CD14-positive monocyte (primary cell): ENCODE results near the gene SPG11. TPM values are rescaled to one million over a fixed set of nuclear protein-coding genes. Genes with fewer than 3 reads are reported as not detected.

Experiments used
- DNase-seq, 3 donors: peaks; one replicate each; pipeline ENCODE4 v3.0.0-alpha.2; 2011 to 2022
- H2AFZ ChIP-seq: 2 replicates; pipeline ENCODE4 v1.6.0; 2012; ENCODE audit warnings: mild to moderate bottlenecking, low read depth, low read length, inconsistent platforms; ENCODE audit not compliant: insufficient read depth, poor library complexity, severe bottlenecking
- H3K27ac ChIP-seq, 2 donors: 1 replicate in 1 of 2; 2 replicates in 1 of 2; pipeline ENCODE4 v1.5.1; 2012 to 2013; ENCODE audit warnings: low read length in 2 of 2, control low read depth in 1 of 2, inconsistent platforms in 1 of 2, low read depth in 1 of 2, mild to moderate bottlenecking in 1 of 2
- H3K27me3 ChIP-seq, 2 donors: one replicate each; pipeline versions ENCODE4 v1.6.0 to v1.6.1; 2011 to 2013; ENCODE audit warnings: low read length in 2 of 2; ENCODE audit not compliant: control insufficient read depth in 2 of 2, insufficient read depth in 2 of 2
- H3K36me3 ChIP-seq, 2 donors: replicated peaks in 1 of 2; 1 replicate in 1 of 2; 2 replicates in 1 of 2; pipeline versions ENCODE4 v1.5.1 to v1.6.1; 2012 to 2013; ENCODE audit warnings: low read length in 2 of 2, control low read depth in 1 of 2, inconsistent platforms in 1 of 2, mild to moderate bottlenecking in 1 of 2; ENCODE audit not compliant: insufficient read depth in 2 of 2, control insufficient read depth in 1 of 2
- H3K4me1 ChIP-seq, 2 donors: 1 replicate in 1 of 2; 2 replicates in 1 of 2; pipeline versions ENCODE4 v1.5.1 to v1.6.1; 2012 to 2013; ENCODE audit warnings: low read length in 2 of 2, control low read depth in 1 of 2, inconsistent platforms in 1 of 2, mild to moderate bottlenecking in 1 of 2, moderate library complexity in 1 of 2; ENCODE audit not compliant: insufficient read depth in 2 of 2, control insufficient read depth in 1 of 2
- H3K4me2 ChIP-seq: replicated peaks from 2 replicates; pipeline ENCODE3; 2012; ENCODE audit warnings: low read length, moderate library complexity, mild to moderate bottlenecking; ENCODE audit not compliant: poor library complexity, severe bottlenecking; ENCODE audit errors: extremely low read depth
- H3K4me3 ChIP-seq, 3 experiments: fragments of 200-600 bp in 1 of 3; sonication (generic) in 1 of 3; replicated peaks in 1 of 3; 1 replicate in 2 of 3; 2 replicates in 1 of 3; pipeline ENCODE4 v1.5.1; 2011 to 2013; ENCODE audit warnings: low read length in 3 of 3, mild to moderate bottlenecking in 3 of 3, control low read depth in 2 of 3, low read depth in 2 of 3, inconsistent platforms in 1 of 3, moderate library complexity in 1 of 3
- H3K79me2 ChIP-seq: 2 replicates; pipeline ENCODE4 v1.6.0; 2012; ENCODE audit warnings: mild to moderate bottlenecking, control low read depth, inconsistent platforms, low read length, moderate library complexity; ENCODE audit not compliant: insufficient read depth
- H3K9ac ChIP-seq: 2 replicates; pipeline ENCODE4 v1.6.0; 2017; ENCODE audit warnings: low read length, mild to moderate bottlenecking; ENCODE audit not compliant: insufficient read depth, poor library complexity, severe bottlenecking
- H3K9me3 ChIP-seq, 2 donors: replicated peaks in 1 of 2; 1 replicate in 1 of 2; 2 replicates in 1 of 2; pipeline versions ENCODE4 v1.5.1 to v1.6.1; 2012 to 2013; ENCODE audit warnings: low read length in 2 of 2, control low read depth in 1 of 2; ENCODE audit not compliant: control insufficient read depth in 1 of 2, insufficient read depth in 1 of 2
- H4K20me1 ChIP-seq: 2 replicates; pipeline ENCODE4 v1.6.0; 2012; ENCODE audit warnings: mild to moderate bottlenecking, low read length, control low read depth, moderate library complexity; ENCODE audit not compliant: insufficient read depth
- H3K27ac Mint-ChIP-seq, 7 donors: one replicate each; pipeline ENCODE4 v1.8.0; 2020; ENCODE audit warnings: mild to moderate bottlenecking in 7 of 7, mixed read lengths in 7 of 7, moderate library complexity in 6 of 7, inconsistent platforms in 2 of 7
- H3K27me3 Mint-ChIP-seq, 3 donors: one replicate each; pipeline ENCODE4 v1.8.0; 2021 to 2022; ENCODE audit warnings: low read depth in 3 of 3, mild to moderate bottlenecking in 3 of 3, mixed read lengths in 3 of 3, moderate library complexity in 3 of 3, inconsistent platforms in 1 of 3
- H3K36me3 Mint-ChIP-seq, 2 donors: one replicate each; pipeline ENCODE4 v1.8.0; 2020; ENCODE audit warnings: mixed read lengths in 2 of 2, inconsistent platforms in 1 of 2, mild to moderate bottlenecking in 1 of 2
- H3K4me1 Mint-ChIP-seq: one replicate; pipeline ENCODE4 v1.8.0; 2020; ENCODE audit warnings: mild to moderate bottlenecking, mixed read lengths
- H3K4me3 Mint-ChIP-seq, 2 donors: one replicate each; pipeline ENCODE4 v1.8.0; 2020; ENCODE audit warnings: mild to moderate bottlenecking in 2 of 2, mixed read lengths in 2 of 2, moderate library complexity in 1 of 2
- H3K9me3 Mint-ChIP-seq, 7 donors: one replicate each; pipeline ENCODE4 v1.8.0; 2020 to 2022; ENCODE audit warnings: mixed read lengths in 7 of 7, mild to moderate bottlenecking in 6 of 7, moderate library complexity in 6 of 7, inconsistent platforms in 2 of 7
- WGBS: methylation state at CpG from one replicate; pipeline ENCODE4 v1.1.5; 2013; ENCODE audit warnings: missing lambda C conversion rate; ENCODE audit not compliant: insufficient coverage; 5-methylcytosine and 5-hydroxymethylcytosine counted together
- intact Hi-C, 2 donors: fragments of 100-400 bp; cut with micrococcal nuclease; formaldehyde crosslinking; loops; one replicate each; pipeline versions ENCODE4 v1.15.0 to v1.15.1; 2023
- polyA plus RNA-seq, 3 donors: library from polyadenylated mRNA; depleted of rRNA in 1 of 3; unstranded in 2 of 3; stranded (reverse) in 1 of 3; fragments of 300-500 nt in 2 of 3; fragments of >200 nt in 1 of 3; fragmentation: Illumina TruSeq in 2 of 3; gene quantifications; 1 replicate in 2 of 3; 2 replicates in 1 of 3; pipeline ENCODE4 v1.2.3, GENCODE V29; 2012 to 2021
- TF ChIP-seq, protein P1 (sequence below): fragments of 200-600 bp; IDR thresholded peaks from one replicate; pipeline ENCODE4 v1.8.0; 2022; ENCODE audit warnings: antibody characterized with exemption, mild to moderate bottlenecking

SPG11 gene
- polyA plus RNA-seq, 3 donors = 26.4 to 140 (median 50.4) TPM

- H3K27ac Mint-ChIP-seq = no peak overlapping the region
- H3K9me3 ChIP-seq = no peaks in the 10 kb centered on the region
- no peaks in the 10 kb centered on the region for H3K27me3 Mint-ChIP-seq
- H3K9me3 Mint-ChIP-seq = peaks cover 0 to 7% (median 0%) of the 10 kb centered on the region in 7 donors
- no peak overlapping the region for H3K9ac ChIP-seq
- peaks cover 95% of the 10 kb centered on the region for H4K20me1 ChIP-seq
- H3K36me3 Mint-ChIP-seq = peaks cover 69 to 87% of the 10 kb centered on the region in 2 donors
- peaks cover 67 to 99% of the 10 kb centered on the region in 2 donors for H3K36me3 ChIP-seq
- intact Hi-C loops = no loop called here
- no peaks in the 10 kb centered on the region for H3K27me3 ChIP-seq
- TF ChIP-seq, protein P1, sequence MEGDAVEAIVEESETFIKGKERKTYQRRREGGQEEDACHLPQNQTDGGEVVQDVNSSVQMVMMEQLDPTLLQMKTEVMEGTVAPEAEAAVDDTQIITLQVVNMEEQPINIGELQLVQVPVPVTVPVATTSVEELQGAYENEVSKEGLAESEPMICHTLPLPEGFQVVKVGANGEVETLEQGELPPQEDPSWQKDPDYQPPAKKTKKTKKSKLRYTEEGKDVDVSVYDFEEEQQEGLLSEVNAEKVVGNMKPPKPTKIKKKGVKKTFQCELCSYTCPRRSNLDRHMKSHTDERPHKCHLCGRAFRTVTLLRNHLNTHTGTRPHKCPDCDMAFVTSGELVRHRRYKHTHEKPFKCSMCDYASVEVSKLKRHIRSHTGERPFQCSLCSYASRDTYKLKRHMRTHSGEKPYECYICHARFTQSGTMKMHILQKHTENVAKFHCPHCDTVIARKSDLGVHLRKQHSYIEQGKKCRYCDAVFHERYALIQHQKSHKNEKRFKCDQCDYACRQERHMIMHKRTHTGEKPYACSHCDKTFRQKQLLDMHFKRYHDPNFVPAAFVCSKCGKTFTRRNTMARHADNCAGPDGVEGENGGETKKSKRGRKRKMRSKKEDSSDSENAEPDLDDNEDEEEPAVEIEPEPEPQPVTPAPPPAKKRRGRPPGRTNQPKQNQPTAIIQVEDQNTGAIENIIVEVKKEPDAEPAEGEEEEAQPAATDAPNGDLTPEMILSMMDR = no peak
- no peak for DNase-seq
- no peak overlapping the region for H2AFZ ChIP-seq
- H3K4me1 ChIP-seq = no peaks in the 10 kb centered on the region
- WGBS = 100% methylated on average over 1 of the region's 1 CpG
- H3K4me2 ChIP-seq = no peak overlapping the region
- no peak overlapping the region for H3K27ac ChIP-seq
- H3K4me3 Mint-ChIP-seq = no peak overlapping the region
- no peak overlapping the region for H3K4me3 ChIP-seq
- peaks cover 9% of the 10 kb centered on the region for H3K4me1 Mint-ChIP-seq
- H3K79me2 ChIP-seq = peaks cover 88% of the 10 kb centered on the region
These were observed 16.4 kb downstream of the SPG11 start for GRCh38 chr15:44647036-44647435.

DNA sequence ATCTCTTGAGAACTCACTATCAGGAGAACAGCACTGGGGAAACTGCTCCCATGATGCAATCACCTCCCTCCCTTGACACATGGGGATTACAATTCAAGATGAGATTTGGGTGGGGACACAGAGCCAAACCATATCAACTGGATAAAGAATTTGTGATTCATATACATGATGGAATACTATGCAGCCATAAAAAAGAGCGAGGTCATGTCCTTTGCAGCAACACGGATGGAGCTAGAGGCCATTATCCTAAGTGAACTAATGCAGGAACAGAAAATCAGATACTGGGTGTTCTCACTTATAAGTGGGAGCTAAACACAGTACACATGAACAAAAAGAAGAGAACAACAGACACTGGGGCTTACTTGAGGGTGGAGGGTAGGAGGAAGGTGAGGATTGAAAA lies 17.0 kb downstream of the SPG11 start:
- peaks cover 9% of the 10 kb centered on the region for H3K4me1 Mint-ChIP-seq
- Histone ChIP-seq H3K27ac (no peak overlapping the region), H3K79me2 (peaks cover 88% of the 10 kb centered on the region), H2AFZ (no peak overlapping the region), H3K27me3 (no peaks in the 10 kb centered on the region), H3K9ac (no peak overlapping the region), H3K4me3 (no peak overlapping the region), H3K4me1 (no peaks in the 10 kb centered on the region), H4K20me1 (peaks cover 97% of the 10 kb centered on the region), H3K4me2 (no peak overlapping the region), H3K9me3 (no peaks in the 10 kb centered on the region), H3K36me3 (peaks cover 67 to 99% of the 10 kb centered on the region in 2 donors)
- no peak for DNase-seq
- no peak overlapping the region for H3K27ac Mint-ChIP-seq
- intact Hi-C loops = no loop called here
- no peaks in the 10 kb centered on the region for H3K27me3 Mint-ChIP-seq
- TF ChIP-seq, protein P1 = no peak
- H3K4me3 Mint-ChIP-seq = no peak overlapping the region
- 100% methylated on average over 2 of the region's 2 CpGs for WGBS
- peaks cover 0 to 7% (median 0%) of the 10 kb centered on the region in 7 donors for H3K9me3 Mint-ChIP-seq
- peaks cover 69 to 87% of the 10 kb centered on the region in 2 donors for H3K36me3 Mint-ChIP-seq
